ENCODE measurements around the gene PARM1.

PARM1 gene

GRCh38 chr4:75030649-75031235 is 97.8 kb downstream of the PARM1 start:
- no peak for DNase-seq (ENCODE audit: low read depth)

GRCh38 chr4:75031775-75032174 is 98.9 kb downstream of the PARM1 start:
- no peak for DNase-seq (ENCODE audit: low read depth)

- no peak for DNase-seq (ENCODE audit: low read depth)
Measured at GRCh38 chr4:75034523-75034922, 101.6 kb downstream of the PARM1 start.

GRCh38 chr4:75035321-75035720 is 102.4 kb downstream of the PARM1 start:
- no peak for DNase-seq (ENCODE audit: low read depth)

GRCh38 chr4:75036046-75036830 is 103.3 kb downstream of the PARM1 start:
- no peak for DNase-seq (ENCODE audit: low read depth)

GRCh38 chr4:75037252-75037651 is 104.3 kb downstream of the PARM1 start:
- DNase-seq (ENCODE audit: low read depth), result no peak

- no peak for DNase-seq (ENCODE audit: low read depth)
Measured at GRCh38 chr4:75038376-75038775, 105.5 kb downstream of the PARM1 start.

GRCh38 chr4:75040703-75041102 is 107.8 kb downstream of the PARM1 start:
- DNase-seq (ENCODE audit: low read depth), result no peak

- DNase-seq (ENCODE audit: low read depth), result no peak
Measured at GRCh38 chr4:75042601-75043208, 109.8 kb downstream of the PARM1 start.

GRCh38 chr4:75046226-75046625 is 113.3 kb downstream of the PARM1 start:
- DNase-seq (ENCODE audit: low read depth), result no peak

GRCh38 chr4:75046641-75047040 is 113.7 kb downstream of the PARM1 start:
- no peak for DNase-seq (ENCODE audit: low read depth)

GRCh38 chr4:75048208-75048879 is 115.4 kb downstream of the PARM1 start:
- no peak for DNase-seq (ENCODE audit: low read depth)

GRCh38 chr4:75051431-75051830 is 118.5 kb downstream of the PARM1 start:
- no peak for DNase-seq (ENCODE audit: low read depth)

GRCh38 chr4:75053352-75053751 is 120.4 kb downstream of the PARM1 start:
- no peak for DNase-seq (ENCODE audit: low read depth)

GRCh38 chr4:75054078-75054477 is 121.2 kb downstream of the PARM1 start:
- no peak for DNase-seq (ENCODE audit: low read depth)

GRCh38 chr4:75056277-75056676 is 123.4 kb downstream of the PARM1 start:
- DNase-seq (ENCODE audit: low read depth), result no peak

- no peak for DNase-seq (ENCODE audit: low read depth)
Measured at GRCh38 chr4:75057369-75057768, 124.5 kb downstream of the PARM1 start.

- DNase-seq (ENCODE audit: low read depth), result no peak
Measured at GRCh38 chr4:75058486-75058885, 125.6 kb downstream of the PARM1 start.

- DNase-seq (ENCODE audit: low read depth), result no peak
Measured at GRCh38 chr4:75063433-75063832, 130.5 kb downstream of the PARM1 start.

- DNase-seq (ENCODE audit: low read depth), result no peak
Measured at GRCh38 chr4:75065909-75066308, 133.0 kb downstream of the PARM1 start.

GRCh38 chr4:75069493-75070074 is 136.7 kb downstream of the PARM1 start:
- no peak for DNase-seq (ENCODE audit: low read depth)

GRCh38 chr4:75071317-75071716 is 138.4 kb downstream of the PARM1 start:
- DNase-seq (ENCODE audit: low read depth), result no peak
